Measurements from ENCODE around the gene VKORC1.

Gene VKORC1

GRCh38 chr16:31064882-31065461 is 29.6 kb downstream of the VKORC1 start:
- Histone ChIP-seq H3K36me3 (peaks cover 31% of the 10 kb centered on the region), H3K4me3 (ENCODE audit: low read depth, low read length) (no peak overlapping the region), H3K9me3 (no peaks in the 10 kb centered on the region), H3K27me3 (no peaks in the 10 kb centered on the region), H3K4me1 (peaks cover 5% of the 10 kb centered on the region)
- TF ChIP-seq, protein P1, sequence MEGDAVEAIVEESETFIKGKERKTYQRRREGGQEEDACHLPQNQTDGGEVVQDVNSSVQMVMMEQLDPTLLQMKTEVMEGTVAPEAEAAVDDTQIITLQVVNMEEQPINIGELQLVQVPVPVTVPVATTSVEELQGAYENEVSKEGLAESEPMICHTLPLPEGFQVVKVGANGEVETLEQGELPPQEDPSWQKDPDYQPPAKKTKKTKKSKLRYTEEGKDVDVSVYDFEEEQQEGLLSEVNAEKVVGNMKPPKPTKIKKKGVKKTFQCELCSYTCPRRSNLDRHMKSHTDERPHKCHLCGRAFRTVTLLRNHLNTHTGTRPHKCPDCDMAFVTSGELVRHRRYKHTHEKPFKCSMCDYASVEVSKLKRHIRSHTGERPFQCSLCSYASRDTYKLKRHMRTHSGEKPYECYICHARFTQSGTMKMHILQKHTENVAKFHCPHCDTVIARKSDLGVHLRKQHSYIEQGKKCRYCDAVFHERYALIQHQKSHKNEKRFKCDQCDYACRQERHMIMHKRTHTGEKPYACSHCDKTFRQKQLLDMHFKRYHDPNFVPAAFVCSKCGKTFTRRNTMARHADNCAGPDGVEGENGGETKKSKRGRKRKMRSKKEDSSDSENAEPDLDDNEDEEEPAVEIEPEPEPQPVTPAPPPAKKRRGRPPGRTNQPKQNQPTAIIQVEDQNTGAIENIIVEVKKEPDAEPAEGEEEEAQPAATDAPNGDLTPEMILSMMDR (IDR thresholded peaks at IDR 0.05; ENCODE audit: low read depth, low read length), result no peak
- DNase-seq, result peak; percentile 82

- TF ChIP-seq, protein P1 (IDR thresholded peaks at IDR 0.05; ENCODE audit: low read depth, low read length), result no peak
- no peak for DNase-seq
- Histone ChIP-seq H3K4me3 (ENCODE audit: low read depth, low read length) (no peak overlapping the region), H3K36me3 (peaks cover 31% of the 10 kb centered on the region), H3K9me3 (no peaks in the 10 kb centered on the region), H3K27me3 (no peaks in the 10 kb centered on the region), H3K4me1 (peaks cover 5% of the 10 kb centered on the region)
Measured at GRCh38 chr16:31063843-31064611, 30.6 kb downstream of the VKORC1 start.

- no peaks in the 10 kb centered on the region for H3K27me3 ChIP-seq
- peaks cover 31% of the 10 kb centered on the region for H3K36me3 ChIP-seq
- TF ChIP-seq, protein P1 (IDR thresholded peaks at IDR 0.05; ENCODE audit: low read depth, low read length), result no peak
- no peaks in the 10 kb centered on the region for H3K9me3 ChIP-seq
- DNase-seq, result no peak
- no peak overlapping the region for H3K4me3 ChIP-seq (ENCODE audit: low read depth, low read length)
- peaks cover 5% of the 10 kb centered on the region for H3K4me1 ChIP-seq
Measured at GRCh38 chr16:31063495-31063842, 31.1 kb downstream of the VKORC1 start.

GRCh38 chr16:31061813-31062440 is 32.7 kb downstream of the VKORC1 start:
- peaks cover 5% of the 10 kb centered on the region for H3K4me1 ChIP-seq
- no peak overlapping the region for H3K4me3 ChIP-seq (ENCODE audit: low read depth, low read length)
- H3K27me3 ChIP-seq, result no peaks in the 10 kb centered on the region
- peaks cover 31% of the 10 kb centered on the region for H3K36me3 ChIP-seq
- TF ChIP-seq, protein P1 (IDR thresholded peaks at IDR 0.05; ENCODE audit: low read depth, low read length), result no peak
- DNase-seq, result no peak
- H3K9me3 ChIP-seq, result no peaks in the 10 kb centered on the region

DNA sequence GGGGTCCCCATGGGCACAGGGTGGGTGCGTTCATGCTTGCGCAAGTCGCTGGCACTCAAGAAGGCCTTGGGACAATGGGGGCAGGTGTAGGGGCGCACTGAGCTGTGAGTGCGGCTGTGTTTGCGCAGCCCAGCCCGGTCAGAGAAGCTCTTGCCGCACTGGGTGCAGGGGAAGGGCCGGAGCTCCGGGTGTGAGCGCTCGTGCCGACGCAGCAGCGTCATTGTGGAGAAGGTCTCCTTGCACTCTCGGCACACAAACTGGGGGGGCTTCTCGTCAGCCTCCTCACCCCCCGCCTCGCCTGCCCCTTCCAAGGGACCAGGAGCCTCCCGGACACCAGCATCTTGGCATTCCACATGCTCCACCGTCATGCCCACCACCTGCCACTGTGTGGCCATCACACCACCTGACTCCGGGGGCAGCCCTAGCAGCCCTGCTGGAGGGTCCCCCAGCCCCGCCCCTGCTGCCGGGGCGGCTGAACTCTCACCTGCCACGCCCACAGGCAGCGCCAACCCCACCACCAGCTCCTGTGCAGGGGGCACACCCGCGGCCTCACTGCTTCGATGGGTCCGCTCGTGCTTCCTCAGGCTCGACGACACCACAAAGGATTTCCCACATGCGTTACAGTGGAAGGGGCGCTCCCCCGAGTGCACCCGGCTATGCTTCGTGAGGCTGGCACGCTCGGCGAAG is 33.3 kb downstream of the VKORC1 start:
- DNase-seq, result no peak
- Histone ChIP-seq H3K36me3 (peaks cover 31% of the 10 kb centered on the region), H3K27me3 (no peaks in the 10 kb centered on the region), H3K4me1 (peaks cover 5% of the 10 kb centered on the region), H3K9me3 (no peaks in the 10 kb centered on the region), H3K4me3 (ENCODE audit: low read depth, low read length) (no peak overlapping the region)
- TF ChIP-seq, protein P1 (IDR thresholded peaks at IDR 0.05; ENCODE audit: low read depth, low read length), result no peak
